GM18520 (cell line): ENCODE data around the gene DPT.

Experiments
- ATAC-seq: cut with Tn5 transposase; IDR thresholded peaks from one replicate; pipeline ENCODE4 v1.9.1; 2021; ENCODE audit not compliant: unreplicated experiment

Gene DPT

GRCh38 chr1:168736520-168736919 is 7.5 kb upstream of the DPT start:
- ATAC-seq, result no peak

- ATAC-seq, result no peak
These were observed 7.0 kb upstream of the DPT start for GRCh38 chr1:168735974-168736373.

GRCh38 chr1:168734946-168735345 is 5.9 kb upstream of the DPT start:
- no peak for ATAC-seq

GRCh38 chr1:168734271-168734670 is 5.3 kb upstream of the DPT start:
- no peak for ATAC-seq

- no peak for ATAC-seq
These were observed 4.2 kb upstream of the DPT start for GRCh38 chr1:168733241-168733640.

- ATAC-seq, result no peak
These were observed 3.7 kb upstream of the DPT start for GRCh38 chr1:168732736-168733135.

- ATAC-seq, result no peak
These were observed 2.4 kb upstream of the DPT start for GRCh38 chr1:168731244-168731953.

GRCh38 chr1:168729405-168729802 is 398 bp upstream of the DPT start:
- ATAC-seq, result no peak

GRCh38 chr1:168726719-168727118 is 2.3 kb downstream of the DPT start:
- ATAC-seq, result no peak

- ATAC-seq, result no peak
These were observed 2.7 kb downstream of the DPT start for GRCh38 chr1:168726281-168726680.

GRCh38 chr1:168725831-168726230 is 3.2 kb downstream of the DPT start:
- no peak for ATAC-seq

- no peak for ATAC-seq
These were observed 3.9 kb downstream of the DPT start for GRCh38 chr1:168725060-168725459.

- no peak for ATAC-seq
These were observed 6.0 kb downstream of the DPT start for GRCh38 chr1:168723000-168723399.

GRCh38 chr1:168720839-168721238 is 8.2 kb downstream of the DPT start:
- no peak for ATAC-seq

GRCh38 chr1:168719306-168720111 is 9.5 kb downstream of the DPT start:
- ATAC-seq, result no peak

GRCh38 chr1:168717906-168718891 is 10.8 kb downstream of the DPT start:
- ATAC-seq, result no peak

- no peak for ATAC-seq
These were observed 15.0 kb downstream of the DPT start for GRCh38 chr1:168714012-168714411.

- ATAC-seq, result no peak
These were observed 19.3 kb downstream of the DPT start for GRCh38 chr1:168709405-168710363.

- ATAC-seq, result no peak
These were observed 20.2 kb downstream of the DPT start for GRCh38 chr1:168708698-168709404.
